Activated T-helper 9 cell treated with anti-CD3 and anti-CD28 coated beads, Interleukin-2, amount 50 U/mL, for 16 hours (primary cell): ENCODE data around the gene TEF.
A peak's percentile ranks its signal among the peaks of the same experiment; 100 is the strongest.
"Not testable (repeated sequence)": the region's sequence is repeated elsewhere in the genome, so short reads cannot be mapped to it uniquely, and the experiment has no call there.

Experiments used
- DNase-seq: peaks from one replicate; pipeline ENCODE4 v3.0.0-alpha.2; 2020; ENCODE audit warnings: low read depth

Gene TEF

DNA sequence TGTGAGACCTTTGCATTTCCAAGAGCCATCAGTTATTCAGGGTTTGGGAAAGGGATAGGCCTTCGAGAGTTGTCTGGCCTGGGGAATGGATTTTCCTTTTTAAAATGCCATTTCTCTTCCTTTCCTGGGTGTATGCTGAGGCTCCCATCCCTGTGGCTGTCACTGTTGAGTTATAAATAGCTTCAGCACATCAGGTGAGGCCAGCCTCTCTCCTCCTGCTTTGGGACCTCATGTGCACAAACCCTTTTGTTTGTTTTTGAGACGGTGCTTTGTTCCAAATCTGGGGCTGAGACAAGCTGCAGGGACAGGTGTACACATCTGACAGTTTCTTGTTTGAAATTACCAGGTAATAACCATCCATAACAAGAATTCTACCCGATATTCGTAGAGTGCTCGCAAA, 1.3 kb downstream of the TEF start:
- DNase-seq = no peak

GRCh38 chr22:41384128-41384527, 2.4 kb downstream of the TEF start:
- DNase-seq = no peak

GRCh38 chr22:41387341-41387740, 5.6 kb downstream of the TEF start:
- no peak for DNase-seq

GRCh38 chr22:41394012-41394356, 12.2 kb downstream of the TEF start:
- no peak for DNase-seq

GRCh38 chr22:41395531-41396240, 13.9 kb downstream of the TEF start:
- no peak for DNase-seq

GRCh38 chr22:41397143-41397811, 15.5 kb downstream of the TEF start:
- DNase-seq = no peak

DNA sequence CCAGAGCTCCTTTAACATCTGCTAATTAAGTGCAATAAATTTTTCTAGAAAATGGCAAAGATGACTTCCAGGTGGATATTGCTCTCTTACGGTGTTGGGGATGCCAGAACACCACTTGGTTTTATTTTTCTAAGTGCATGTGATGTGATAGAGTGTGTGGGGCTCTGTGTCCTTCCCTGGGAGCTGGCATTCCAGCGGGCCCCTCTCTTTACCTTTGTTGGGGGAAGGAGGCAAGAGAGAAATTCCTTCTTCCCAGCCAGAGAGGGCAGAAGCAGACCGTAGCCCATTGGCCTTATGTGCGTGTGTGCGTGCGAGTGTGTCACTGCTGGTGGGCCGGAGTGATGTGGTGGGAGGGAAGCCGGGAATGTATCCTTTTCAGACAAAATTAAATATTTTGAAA, 17.2 kb downstream of the TEF start:
- no peak for DNase-seq

DNA sequence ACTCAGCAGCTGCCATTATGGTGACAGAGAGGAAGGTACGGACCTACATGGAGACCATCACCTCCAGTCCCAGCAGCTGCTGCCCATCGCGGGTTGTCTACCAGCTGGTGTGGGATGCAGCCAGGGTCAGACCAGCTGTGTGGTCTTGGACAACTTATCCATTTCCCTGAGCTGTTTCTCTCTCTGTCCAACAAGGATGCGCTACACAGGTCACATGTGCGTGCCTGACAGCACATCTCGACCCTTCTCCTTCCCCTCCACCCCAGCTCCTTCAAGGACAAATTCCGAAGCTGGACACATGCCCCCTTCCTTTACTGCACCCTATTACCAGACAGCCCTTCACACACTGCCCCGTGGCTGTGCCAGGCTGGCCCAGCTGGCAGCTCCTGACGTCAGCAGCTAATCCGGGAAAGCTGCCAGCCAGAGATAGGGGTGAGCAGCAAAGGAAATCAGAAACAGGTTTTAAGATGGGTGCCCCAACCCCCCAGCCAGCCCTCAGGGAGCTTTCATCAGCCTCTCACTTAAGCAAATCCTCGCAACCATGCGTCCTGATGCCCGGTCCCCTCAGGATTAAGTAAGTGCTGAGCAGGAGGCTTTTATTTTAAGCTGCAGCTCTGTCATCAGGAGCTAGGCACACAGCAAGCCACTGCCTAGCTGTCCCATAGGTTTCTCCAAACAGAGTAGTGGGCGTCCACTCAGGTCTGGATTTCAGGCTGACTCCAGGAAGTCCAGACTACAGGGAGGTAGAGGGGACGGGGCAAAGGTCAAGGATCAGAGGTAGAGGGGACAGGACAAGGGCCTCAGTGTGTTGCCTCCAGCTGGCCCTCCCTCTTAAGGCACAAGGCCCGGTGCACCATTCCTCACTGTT, 20.3 kb downstream of the TEF start:
- DNase-seq = no peak

- not testable (repeated sequence) for DNase-seq
Observed at GRCh38 chr22:41402851-41403250, 21.1 kb downstream of the TEF start.

GRCh38 chr22:41403532-41404318, 22.0 kb downstream of the TEF start:
- peak; percentile 71 for DNase-seq

DNA sequence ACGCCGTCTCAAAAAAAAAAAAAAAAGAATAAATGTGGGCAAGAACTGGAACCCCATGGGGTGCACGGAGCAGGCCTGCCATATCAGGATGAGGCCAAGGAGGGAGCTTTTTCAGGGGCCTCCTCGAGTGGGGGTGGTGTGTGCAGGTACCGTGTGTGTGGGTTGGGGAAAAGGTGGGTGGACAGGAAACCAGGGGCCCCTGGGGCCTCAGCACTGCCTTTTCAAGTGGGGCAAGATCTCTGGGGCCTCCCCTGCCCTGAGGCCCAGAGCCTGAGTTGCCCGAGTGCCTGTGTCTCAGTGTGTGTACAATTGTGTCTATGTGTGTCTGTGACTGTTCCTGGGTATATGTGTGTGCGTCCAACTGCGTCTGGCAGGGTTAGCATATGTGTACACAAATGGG, 23.8 kb downstream of the TEF start:
- DNase-seq = peak; percentile 16

DNA sequence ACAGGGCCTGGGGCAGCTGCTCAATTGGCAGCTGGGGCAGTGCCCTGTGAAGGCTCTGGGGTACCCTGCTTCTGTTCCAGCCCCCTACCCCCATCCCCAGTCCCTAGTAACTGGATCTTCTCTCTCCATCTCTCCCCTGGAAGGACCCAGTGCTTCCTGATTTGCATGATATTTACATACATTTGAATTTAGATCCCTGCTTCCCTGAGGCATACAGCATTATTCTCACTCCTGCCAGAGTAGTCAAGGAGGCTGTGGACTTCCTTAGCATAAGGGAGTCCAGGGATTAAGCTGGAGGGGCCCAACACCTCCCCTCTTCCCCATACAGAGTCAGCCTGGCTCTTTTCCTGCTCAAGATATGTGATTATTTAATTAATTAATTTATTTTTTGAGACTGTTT, 24.7 kb downstream of the TEF start:
- no peak for DNase-seq

- DNase-seq = no peak
Observed at GRCh38 chr22:41407433-41407832, 25.7 kb downstream of the TEF start.

GRCh38 chr22:41408665-41409064, 26.9 kb downstream of the TEF start:
- DNase-seq = no peak

GRCh38 chr22:41410311-41410751, 28.6 kb downstream of the TEF start:
- no peak for DNase-seq

GRCh38 chr22:41411021-41411851, 29.5 kb downstream of the TEF start:
- DNase-seq = no peak

DNA sequence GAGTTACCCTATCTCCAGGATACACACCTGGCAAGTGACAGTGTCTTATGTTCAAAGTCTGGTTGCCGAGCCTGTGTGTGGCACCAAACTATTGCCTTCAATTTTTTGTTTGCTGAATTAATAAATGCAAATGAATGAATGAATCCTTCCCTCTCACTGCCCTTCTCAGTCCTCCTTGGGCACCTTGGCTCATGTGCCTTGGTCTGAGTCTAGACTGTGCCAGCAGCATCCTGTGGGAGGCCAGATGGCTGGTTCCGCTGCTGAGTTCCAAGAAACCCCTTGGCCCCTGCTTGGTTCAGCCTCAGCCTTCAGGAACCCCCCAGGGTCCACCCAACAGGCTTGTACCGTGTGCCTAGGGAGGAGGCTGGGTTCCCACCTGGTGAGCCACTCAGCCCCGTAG, 33.8 kb downstream of the TEF start:
- no peak for DNase-seq

DNA sequence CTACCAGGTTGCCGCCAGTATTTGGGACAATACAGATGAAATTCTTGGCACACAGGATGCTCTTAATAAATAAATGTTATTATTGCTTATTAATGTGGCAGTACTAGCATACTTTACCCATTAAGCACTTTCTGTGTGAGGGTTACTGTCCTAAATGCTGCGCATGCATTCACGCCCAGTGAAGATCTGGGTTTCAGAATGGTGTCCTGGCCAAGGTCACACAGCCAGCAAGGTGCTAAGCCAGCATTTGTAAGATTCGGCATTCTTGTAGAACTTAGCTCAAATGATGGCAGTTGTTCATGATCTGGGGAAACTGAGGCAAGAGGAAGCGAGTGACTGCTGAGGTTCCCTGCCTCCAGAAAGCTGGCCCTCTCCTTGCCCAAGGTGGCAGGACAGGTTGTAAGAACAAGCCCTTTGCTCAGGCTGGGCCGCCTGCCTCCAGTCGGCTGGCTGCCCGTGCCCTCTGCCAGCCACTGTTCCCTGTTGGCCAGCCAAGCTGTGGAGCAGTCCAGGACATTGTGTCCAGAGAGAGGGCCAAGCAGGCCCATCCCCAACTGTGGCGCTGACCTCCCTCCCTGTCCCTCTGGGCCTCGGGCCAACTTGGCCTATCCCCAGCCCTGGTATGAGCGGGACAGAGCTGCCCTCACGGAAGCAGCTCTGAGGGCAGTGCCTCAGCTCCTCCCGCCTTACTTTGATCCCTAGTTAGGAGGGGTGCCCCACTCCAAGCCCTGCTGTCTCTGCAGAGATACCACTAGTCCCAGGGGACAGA, 36.1 kb downstream of the TEF start:
- DNase-seq = no peak

DNA sequence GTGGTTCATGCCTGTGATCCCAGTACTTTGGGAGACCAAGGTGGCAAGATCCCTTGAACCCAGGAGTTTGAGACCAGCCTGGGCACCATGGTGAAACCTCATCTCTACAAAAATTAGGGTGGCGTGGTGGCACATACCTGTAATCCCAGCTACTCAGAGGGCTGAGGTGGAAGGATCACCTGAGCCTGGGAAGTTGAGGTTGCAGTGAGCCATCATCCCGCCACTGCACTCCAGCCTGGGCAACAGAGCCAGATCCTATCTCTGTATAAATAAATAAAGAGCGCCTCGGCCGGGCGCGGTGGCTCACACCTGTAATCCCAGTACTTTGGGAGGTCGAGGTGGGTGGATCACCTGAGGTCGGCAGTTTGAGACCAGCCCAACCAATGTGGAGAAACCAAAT, 37.0 kb downstream of the TEF start:
- no peak for DNase-seq

GRCh38 chr22:41425660-41426365, 44.1 kb downstream of the TEF start:
- no peak for DNase-seq
